ENCODE data around the gene IL23A. TPM values are rescaled to one million over a fixed set of nuclear protein-coding genes. Genes with fewer than 3 reads are reported as not detected.
A peak's percentile ranks its signal among the peaks of the same experiment; 100 is the strongest.

IL23A gene
- total and polyA plus RNA-seq, 2 experiments from 2014 or later: 2.5 to 8.0 TPM

DNA sequence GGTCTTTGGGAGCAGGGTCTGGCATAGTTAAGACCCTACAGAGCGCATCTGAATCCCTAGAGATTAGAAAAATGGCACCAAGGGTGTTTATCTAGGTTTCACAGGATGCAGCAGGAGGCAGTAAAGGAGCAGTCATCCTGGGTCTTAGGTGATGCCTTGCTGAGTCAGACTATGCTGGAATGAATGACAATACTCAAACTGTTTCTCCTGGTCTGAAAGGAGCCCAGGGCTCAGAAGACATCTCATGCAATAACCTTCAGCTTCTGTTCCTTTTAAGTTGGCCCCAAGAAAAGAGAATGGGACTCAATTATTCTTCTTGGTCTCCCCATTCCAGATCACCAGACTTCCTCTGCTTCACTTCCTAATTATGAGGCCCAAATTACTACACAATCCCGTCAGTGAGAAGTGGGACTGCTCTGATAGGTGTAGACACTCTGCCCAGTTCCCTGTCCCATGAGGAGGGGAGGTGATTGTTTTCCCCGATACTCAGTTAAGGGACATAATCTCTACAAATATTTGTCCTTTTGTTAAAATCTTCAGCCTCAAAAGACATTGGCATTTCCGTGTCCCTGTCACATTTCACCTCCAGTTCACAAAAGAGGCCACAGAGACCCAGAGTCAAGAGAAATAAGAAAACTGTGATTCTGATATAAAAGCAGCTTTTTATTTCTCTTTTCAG lies 38.8 kb downstream of the IL23A start:
- peak overlapping the region; percentile 96 for H2AFZ ChIP-seq
- ATAC-seq (peak; percentile 96), DNase-seq (ENCODE audit: low spot score) (peak; percentile 50)
- Mint-ChIP-seq H3K36me3 (ENCODE audit: low read depth) (no peaks in the 10 kb centered on the region), H3K4me1 (peaks cover 11% of the 10 kb centered on the region; the same call in 2 of the 3 replicates), H3K27me3 (ENCODE audit: insufficient read depth, low read depth, poor library complexity) (peaks cover 6% of the 10 kb centered on the region), H3K4me3 (no peak overlapping the region), H3K9me3 (peaks cover 11% of the 10 kb centered on the region; the same call in 2 of the 3 replicates), H3K27ac (no peak overlapping the region)
- peaks cover 6% of the 10 kb centered on the region; the same call in 1 of the 2 replicates for H3K4me1 ChIP-seq (ENCODE audit: insufficient read depth)
- no peaks in the 10 kb centered on the region for H3K79me2 ChIP-seq (replicated peaks; ENCODE audit: insufficient read depth)
- H4K20me1 ChIP-seq (replicated peaks; ENCODE audit: insufficient read depth): no peaks in the 10 kb centered on the region
- H3K27ac ChIP-seq (ENCODE audit: low read depth): no peak overlapping the region
- no peaks in the 10 kb centered on the region for H3K9me2 ChIP-seq (ENCODE audit: insufficient read depth)
- H3K27me3 ChIP-seq (ENCODE audit: insufficient read depth): no peaks in the 10 kb centered on the region
- no peak overlapping the region for H3K4me2 ChIP-seq
- TF ChIP-seq, protein P1, sequence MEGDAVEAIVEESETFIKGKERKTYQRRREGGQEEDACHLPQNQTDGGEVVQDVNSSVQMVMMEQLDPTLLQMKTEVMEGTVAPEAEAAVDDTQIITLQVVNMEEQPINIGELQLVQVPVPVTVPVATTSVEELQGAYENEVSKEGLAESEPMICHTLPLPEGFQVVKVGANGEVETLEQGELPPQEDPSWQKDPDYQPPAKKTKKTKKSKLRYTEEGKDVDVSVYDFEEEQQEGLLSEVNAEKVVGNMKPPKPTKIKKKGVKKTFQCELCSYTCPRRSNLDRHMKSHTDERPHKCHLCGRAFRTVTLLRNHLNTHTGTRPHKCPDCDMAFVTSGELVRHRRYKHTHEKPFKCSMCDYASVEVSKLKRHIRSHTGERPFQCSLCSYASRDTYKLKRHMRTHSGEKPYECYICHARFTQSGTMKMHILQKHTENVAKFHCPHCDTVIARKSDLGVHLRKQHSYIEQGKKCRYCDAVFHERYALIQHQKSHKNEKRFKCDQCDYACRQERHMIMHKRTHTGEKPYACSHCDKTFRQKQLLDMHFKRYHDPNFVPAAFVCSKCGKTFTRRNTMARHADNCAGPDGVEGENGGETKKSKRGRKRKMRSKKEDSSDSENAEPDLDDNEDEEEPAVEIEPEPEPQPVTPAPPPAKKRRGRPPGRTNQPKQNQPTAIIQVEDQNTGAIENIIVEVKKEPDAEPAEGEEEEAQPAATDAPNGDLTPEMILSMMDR (conservative IDR thresholded peaks at IDR 0.05; ENCODE audit: low read depth in 2 of 2): peak; percentile 24 to 66; a peak in 3 of 4 replicates
- TF ChIP-seq JUNB (IDR thresholded peaks at IDR 0.05; ENCODE audit: unreplicated experiment): no peak
- TF ChIP-seq ZNF331 (CRISPR knock-in tag; IDR thresholded peaks at IDR 0.05; ENCODE audit: low read depth): no peak
- TF ChIP-seq, protein P2, sequence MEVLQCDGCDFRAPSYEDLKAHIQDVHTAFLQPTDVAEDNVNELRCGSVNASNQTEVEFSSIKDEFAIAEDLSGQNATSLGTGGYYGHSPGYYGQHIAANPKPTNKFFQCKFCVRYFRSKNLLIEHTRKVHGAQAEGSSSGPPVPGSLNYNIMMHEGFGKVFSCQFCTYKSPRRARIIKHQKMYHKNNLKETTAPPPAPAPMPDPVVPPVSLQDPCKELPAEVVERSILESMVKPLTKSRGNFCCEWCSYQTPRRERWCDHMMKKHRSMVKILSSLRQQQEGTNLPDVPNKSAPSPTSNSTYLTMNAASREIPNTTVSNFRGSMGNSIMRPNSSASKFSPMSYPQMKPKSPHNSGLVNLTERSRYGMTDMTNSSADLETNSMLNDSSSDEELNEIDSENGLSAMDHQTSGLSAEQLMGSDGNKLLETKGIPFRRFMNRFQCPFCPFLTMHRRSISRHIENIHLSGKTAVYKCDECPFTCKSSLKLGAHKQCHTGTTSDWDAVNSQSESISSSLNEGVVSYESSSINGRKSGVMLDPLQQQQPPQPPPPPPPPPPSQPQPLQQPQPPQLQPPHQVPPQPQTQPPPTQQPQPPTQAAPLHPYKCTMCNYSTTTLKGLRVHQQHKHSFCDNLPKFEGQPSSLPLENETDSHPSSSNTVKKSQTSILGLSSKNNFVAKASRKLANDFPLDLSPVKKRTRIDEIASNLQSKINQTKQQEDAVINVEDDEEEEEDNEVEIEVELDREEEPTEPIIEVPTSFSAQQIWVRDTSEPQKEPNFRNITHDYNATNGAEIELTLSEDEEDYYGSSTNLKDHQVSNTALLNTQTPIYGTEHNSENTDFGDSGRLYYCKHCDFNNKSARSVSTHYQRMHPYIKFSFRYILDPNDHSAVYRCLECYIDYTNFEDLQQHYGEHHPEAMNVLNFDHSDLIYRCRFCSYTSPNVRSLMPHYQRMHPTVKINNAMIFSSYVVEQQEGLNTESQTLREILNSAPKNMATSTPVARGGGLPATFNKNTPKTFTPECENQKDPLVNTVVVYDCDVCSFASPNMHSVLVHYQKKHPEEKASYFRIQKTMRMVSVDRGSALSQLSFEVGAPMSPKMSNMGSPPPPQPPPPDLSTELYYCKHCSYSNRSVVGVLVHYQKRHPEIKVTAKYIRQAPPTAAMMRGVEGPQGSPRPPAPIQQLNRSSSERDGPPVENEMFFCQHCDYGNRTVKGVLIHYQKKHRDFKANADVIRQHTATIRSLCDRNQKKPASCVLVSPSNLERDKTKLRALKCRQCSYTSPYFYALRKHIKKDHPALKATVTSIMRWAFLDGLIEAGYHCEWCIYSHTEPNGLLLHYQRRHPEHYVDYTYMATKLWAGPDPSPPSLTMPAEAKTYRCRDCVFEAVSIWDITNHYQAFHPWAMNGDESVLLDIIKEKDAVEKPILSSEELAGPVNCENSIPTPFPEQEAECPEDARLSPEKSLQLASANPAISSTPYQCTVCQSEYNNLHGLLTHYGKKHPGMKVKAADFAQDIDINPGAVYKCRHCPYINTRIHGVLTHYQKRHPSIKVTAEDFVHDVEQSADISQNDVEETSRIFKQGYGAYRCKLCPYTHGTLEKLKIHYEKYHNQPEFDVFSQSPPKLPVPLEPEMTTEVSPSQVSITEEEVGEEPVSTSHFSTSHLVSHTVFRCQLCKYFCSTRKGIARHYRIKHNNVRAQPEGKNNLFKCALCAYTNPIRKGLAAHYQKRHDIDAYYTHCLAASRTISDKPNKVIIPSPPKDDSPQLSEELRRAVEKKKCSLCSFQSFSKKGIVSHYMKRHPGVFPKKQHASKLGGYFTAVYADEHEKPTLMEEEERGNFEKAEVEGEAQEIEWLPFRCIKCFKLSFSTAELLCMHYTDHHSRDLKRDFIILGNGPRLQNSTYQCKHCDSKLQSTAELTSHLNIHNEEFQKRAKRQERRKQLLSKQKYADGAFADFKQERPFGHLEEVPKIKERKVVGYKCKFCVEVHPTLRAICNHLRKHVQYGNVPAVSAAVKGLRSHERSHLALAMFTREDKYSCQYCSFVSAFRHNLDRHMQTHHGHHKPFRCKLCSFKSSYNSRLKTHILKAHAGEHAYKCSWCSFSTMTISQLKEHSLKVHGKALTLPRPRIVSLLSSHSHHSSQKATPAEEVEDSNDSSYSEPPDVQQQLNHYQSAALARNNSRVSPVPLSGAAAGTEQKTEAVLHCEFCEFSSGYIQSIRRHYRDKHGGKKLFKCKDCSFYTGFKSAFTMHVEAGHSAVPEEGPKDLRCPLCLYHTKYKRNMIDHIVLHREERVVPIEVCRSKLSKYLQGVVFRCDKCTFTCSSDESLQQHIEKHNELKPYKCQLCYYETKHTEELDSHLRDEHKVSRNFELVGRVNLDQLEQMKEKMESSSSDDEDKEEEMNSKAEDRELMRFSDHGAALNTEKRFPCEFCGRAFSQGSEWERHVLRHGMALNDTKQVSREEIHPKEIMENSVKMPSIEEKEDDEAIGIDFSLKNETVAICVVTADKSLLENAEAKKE (CRISPR knock-in tag; IDR thresholded peaks at IDR 0.05): peak; percentile 15; the same call in 1 of the 2 replicates
- H3K36me3 ChIP-seq (ENCODE audit: insufficient read depth): no peaks in the 10 kb centered on the region
- H3F3A ChIP-seq (replicated peaks; ENCODE audit: low read depth): no peaks in the 10 kb centered on the region; the same call in 1 of the 2 replicates
- no peak overlapping the region for H3K4me3 ChIP-seq
